GM18520 (cell line): ENCODE measurements around the gene STK11.
"Not testable (repeated sequence)": the region's sequence is repeated elsewhere in the genome, so short reads cannot be mapped to it uniquely, and the experiment has no call there.

Experiments used
- ATAC-seq: cut with Tn5 transposase; IDR thresholded peaks from one replicate; pipeline ENCODE4 v1.9.1; 2021; ENCODE audit not compliant: unreplicated experiment

Gene STK11

DNA sequence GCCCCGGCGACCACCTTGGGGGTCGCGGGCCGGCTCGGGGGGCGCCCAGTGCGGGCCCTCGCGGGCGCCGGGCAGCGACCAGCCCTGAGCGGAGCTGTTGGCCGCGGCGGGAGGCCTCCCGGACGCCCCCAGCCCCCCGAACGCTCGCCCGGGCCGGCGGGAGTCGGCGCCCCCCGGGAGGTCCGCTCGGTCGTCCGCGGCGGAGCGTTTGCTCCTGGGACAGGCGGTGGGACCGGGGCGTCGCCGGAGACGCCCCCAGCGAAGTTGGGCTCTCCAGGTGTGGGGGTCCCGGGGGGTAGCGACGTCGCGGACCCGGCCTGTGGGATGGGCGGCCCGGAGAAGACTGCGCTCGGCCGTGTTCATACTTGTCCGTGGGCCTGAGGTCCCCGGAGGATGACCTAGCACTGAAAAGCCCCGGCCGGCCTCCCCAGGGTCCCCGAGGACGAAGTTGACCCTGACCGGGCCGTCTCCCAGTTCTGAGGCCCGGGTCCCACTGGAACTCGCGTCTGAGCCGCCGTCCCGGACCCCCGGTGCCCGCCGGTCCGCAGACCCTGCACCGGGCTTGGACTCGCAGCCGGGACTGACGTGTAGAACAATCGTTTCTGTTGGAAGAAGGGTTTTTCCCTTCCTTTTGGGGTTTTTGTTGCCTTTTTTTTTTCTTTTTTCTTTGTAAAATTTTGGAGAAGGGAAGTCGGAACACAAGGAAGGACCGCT, 729 bp downstream of the STK11 start:
- no peak for ATAC-seq

DNA sequence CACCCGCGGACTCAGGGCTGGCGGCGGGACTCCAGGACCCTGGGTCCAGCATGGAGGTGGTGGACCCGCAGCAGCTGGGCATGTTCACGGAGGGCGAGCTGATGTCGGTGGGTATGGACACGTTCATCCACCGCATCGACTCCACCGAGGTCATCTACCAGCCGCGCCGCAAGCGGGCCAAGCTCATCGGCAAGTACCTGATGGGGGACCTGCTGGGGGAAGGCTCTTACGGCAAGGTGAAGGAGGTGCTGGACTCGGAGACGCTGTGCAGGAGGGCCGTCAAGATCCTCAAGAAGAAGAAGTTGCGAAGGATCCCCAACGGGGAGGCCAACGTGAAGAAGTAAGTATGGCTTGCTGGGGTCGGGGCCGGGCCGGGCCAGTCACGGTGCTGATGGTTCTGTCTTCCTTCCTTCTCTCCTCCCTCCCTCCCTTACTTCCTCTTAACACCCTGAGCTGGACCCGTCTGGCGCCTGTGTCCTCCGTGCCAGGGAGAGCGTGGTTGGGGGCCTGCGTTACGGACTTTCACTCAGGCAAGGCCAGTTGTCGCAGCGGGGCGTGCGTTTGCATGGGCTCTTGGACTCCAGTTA, 1.4 kb downstream of the STK11 start:
- ATAC-seq: no peak

DNA sequence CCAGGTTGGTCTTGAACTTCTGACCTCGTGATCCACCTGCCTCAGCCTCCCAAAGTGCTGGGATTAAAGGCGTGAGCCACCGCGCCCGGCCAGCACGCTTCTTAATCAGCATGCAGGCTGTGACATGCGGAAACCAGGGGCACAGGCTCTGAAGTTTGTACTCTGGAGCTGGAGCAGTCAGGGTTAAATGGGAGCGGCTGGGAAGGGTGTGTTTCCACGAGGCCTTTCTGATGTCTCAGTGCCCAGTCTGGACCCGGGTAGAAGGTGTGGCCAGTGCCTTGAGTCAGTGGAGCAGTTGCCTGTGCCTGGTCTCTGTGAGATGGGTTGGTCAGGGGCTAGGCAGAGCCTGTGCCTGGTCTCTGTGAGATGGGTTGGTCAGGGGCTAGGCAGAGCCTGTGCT, 3.3 kb downstream of the STK11 start:
- not testable (repeated sequence) for ATAC-seq

- no peak for ATAC-seq
Measured at GRCh38 chr19:1210227-1210538, 4.6 kb downstream of the STK11 start.

GRCh38 chr19:1211494-1212234, 6.1 kb downstream of the STK11 start:
- no peak for ATAC-seq

GRCh38 chr19:1213391-1214286, 8.1 kb downstream of the STK11 start:
- no peak for ATAC-seq

GRCh38 chr19:1214299-1214861, 8.8 kb downstream of the STK11 start:
- ATAC-seq: no peak

DNA sequence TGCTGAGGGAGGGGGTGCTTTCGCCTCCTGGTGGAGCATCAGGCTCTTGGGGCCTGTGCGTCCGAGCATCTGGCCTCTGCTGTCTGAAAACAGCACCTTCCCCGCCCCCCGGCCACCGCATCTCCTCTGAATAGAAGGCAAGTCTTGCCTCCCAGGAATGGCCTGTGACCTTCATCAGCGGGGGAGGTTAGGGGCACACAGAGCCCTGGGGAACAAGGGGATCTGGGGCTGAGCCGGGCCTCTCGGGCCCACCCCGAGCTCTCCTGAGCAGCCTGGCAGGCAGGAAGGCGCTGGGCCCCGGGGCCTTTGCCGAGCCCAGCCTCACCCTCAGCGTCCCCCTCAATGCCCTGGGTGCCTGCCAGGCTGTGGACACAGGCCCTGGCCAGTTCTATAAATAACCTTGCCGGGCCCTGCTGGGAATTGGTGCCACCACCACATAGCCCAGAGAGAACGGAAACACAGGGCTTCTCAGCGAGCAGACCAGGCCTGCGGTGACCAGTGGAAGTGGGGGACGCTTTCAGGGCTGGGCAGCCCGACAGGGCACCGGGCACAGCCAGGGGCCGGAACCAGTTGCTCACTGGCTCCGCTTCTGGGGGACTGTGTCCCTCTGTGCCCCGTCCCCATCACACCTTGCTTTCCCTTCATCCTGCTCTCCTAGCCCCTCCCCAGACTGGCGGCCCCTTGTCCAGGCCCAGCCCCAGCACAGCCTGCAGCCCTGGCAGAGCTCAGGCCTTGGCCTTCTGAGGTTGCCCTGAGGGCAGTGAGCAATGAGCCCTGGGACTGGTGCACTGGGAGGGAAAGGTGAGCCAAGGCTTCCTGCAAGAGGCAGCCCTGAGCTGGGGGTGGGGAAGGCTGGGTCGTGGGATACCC, 9.5 kb downstream of the STK11 start:
- ATAC-seq: no peak

- ATAC-seq: no peak
Measured at GRCh38 chr19:1216756-1217155, 11.2 kb downstream of the STK11 start.

DNA sequence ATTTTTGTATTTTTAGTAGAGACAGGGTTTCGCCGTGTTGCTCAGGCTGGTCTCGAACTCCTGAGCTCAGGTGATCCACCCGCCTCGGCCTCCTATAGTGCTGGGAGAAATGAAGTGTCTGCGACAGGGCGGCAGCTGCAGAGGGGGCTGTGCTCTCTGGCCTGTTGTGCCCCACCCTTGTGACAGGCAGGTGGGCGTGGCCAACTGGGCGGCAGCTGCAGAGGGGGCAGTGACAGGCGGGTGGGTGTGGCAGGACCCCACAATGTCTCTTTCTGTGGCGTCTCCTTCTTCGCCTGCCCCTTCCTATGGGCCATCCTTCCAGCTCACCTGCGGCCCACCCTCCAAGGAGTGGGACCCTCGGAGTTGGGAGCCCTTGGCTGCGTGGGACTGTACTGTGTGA, 11.8 kb downstream of the STK11 start:
- ATAC-seq: no peak

DNA sequence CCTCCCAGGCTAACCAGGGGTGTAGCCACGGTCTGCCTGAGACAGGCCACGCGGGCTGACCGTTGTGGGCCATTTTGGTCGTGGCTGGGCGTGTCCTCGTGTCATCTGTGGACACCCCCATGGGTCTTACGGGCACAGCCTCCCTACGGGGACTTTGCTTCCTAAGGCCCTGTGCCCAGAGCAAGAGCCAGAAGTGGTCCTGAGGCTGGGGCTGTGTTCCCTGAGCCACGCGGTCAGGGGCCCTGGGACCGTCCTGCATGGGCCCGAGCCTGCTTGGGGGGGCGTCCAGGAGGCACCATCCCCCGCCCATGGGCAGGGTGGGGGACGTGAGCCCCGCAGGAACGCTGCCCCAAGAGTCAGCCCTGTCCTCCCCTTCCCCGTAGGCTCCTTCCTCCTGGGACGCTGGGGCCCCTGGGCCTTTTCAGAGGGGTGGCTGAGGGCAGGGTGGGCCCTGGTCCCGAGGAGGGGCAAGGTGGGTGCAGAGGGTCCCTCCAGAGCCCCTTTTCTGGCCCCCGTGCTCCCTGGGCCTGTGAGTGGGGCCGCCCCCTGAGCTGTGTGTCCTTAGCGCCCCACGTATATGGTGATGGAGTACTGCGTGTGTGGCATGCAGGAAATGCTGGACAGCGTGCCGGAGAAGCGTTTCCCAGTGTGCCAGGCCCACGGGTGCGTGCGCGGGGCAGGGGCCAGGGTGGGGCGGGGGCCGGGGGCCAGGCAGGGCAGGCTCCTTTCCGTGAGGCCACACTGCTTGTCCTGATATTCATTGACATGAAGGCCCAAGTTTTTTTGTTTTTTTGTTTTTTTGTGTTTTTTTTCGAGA, 13.4 kb downstream of the STK11 start:
- ATAC-seq: no peak

DNA sequence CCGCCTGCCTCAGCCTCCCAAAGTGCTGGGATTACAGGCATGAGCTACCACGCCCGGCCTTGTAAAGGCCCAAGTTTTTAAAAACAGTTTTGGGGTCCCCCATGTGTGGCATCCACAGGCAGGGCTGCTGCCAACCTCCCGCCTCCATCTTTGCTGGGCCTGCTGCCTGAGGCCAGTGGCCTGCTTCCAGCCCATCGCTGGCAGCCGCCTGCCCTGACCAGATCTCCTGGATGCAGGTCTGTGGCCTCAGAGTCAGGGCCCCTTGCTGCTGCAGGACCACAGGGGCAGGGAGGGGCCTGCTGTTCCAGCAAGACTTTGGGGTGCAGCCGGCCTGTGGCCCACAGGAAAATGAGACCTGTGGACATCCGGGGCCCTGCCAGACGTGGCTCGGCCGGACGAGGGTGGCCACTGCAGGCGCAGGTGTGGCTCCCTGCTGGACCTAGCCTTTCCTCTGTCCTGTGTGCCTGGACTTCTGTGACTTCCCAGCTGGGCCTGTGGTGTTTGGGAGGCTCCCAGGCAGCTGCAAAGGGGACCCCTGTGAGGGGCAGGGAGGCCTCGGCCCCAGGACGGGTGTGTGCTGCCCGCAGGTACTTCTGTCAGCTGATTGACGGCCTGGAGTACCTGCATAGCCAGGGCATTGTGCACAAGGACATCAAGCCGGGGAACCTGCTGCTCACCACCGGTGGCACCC, 14.4 kb downstream of the STK11 start:
- no peak for ATAC-seq

GRCh38 chr19:1220477-1220930, 14.9 kb downstream of the STK11 start:
- no peak for ATAC-seq

DNA sequence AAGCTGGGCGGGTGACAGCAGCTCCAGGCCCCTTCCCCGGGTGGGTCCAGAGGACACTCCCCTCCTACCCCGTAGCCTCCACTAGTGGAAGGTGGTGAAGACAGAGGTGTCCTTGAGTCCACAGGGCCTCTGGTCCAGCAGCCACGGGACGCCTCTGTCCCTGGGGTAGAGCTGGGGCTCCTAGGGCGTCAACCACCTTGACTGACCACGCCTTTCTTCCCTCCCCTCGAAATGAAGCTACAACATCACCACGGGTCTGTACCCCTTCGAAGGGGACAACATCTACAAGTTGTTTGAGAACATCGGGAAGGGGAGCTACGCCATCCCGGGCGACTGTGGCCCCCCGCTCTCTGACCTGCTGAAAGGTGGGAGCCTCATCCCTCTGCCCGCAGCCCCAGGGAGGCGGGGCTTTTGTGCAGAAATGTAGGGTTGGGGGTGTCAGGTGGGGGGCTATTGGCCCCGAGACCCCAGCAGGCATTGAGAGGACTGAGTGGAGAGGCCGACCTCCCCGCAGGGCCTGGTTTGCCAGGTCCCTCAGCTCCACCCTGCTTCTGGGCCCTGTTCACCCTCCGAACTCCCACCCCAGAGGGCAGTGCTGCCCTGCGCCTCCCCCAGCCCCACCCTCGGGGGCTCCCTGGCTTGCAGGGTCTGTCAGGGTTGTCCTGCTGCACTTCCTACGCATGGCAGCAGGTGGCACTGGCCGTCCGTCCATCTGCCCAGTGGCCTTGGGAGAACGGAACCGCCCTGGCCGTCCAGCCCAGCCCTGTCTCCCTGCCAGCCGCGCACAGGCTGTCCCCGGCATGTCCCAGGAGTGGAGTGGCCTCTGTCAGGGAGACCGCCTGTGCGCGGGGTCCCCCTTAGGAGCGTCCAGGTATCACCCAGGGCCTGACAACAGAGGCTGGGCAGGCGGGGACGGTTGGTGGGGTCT, 15.7 kb downstream of the STK11 start:
- ATAC-seq: no peak

- ATAC-seq: no peak
Measured at GRCh38 chr19:1221904-1222255, 16.3 kb downstream of the STK11 start.

- no peak for ATAC-seq
Measured at GRCh38 chr19:1222394-1222793, 16.8 kb downstream of the STK11 start.

DNA sequence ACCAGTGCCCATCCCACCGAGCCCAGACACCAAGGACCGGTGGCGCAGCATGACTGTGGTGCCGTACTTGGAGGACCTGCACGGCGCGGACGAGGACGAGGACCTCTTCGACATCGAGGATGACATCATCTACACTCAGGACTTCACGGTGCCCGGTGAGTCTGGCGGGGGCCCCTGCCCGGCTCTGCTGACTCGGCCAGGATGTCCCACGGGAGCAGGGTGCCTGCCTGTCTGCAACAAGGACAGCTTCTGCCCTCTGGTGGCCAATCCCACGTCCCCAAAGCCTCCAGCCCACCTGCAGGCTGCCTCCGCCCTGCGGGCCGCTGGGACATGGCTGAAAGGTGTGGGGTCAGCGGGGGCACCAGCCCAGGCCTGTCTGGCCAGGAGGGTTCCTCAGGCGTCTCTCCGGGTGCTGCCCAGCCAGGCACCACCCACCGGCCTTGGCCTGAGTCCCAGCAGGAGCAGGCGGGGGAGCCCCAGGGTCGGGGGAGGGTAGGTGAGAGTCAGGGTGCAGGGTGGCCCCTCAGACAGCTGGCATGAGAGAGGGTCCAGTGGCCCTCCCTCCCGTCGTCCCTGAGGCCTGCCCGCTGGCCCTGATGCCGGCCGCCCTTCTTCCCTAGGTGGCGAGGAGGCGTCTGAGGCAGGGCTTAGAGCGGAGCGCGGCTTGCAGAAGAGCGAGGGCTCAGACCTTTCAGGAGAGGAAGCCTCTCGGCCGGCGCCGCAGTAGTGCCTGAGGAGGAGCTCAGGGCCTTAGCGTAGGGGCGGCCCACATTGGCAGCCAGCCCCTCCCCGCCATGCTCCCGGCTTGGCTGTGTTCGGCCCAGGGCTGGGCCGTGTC, 17.7 kb downstream of the STK11 start:
- ATAC-seq: no peak
